ENCODE results near the gene GMPPB. TPM values are rescaled to one million over a fixed set of nuclear protein-coding genes. Genes with fewer than 3 reads are reported as not detected.
"Not testable (repeated sequence)": the region's sequence is repeated elsewhere in the genome, so short reads cannot be mapped to it uniquely, and the experiment has no call there.

GMPPB gene
- total RNA-seq, 1 donor from 2014 or later = 9.5 TPM

DNA sequence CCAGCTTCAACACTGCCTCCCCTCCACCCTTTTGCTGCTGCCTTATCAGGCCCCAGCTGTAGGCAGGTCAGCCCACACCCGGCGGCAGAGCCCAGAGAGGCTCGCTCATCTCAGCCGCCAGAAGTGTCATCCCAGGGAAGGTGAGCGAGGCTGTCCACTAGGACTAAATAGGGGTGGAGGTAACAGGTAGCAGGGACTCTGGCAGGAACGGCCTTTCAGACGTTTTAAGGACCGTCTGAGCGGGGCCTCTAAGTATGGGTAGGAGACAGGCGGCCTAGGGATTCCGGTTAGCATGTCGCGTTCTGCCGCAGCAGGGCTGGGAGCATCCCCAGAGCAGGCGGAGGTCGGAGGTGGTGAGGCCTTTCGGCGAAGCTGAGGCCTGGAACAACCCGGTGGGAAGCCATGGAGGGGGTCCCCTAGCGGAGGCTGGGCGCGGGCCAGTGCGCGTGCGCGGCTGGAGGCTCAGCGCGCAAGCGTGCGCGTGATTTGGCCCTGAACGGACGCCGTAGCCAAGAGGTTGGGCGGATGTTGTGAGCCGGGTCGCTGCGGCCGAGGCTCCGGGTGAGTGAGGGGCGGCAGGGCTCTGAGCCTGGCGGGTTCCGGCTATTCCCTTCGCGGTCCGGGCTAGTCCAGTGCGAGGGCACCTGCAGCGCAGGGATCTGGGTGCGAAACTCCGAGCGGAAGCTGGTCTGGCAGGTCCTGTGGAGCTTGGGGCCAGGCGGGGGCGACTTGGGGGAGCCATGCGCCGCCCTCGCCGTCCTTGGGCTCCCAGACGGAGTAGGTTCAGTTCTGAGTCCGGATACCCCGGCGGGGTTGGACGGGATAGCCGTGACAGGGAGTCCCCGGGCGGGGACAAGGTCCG is 34.5 kb downstream of the GMPPB start, which contains the start of the genes MST1 and RNF123:
TSS of gene MST1 (minus strand) at position 429 of the 862 bp plus-strand sequence. CDS start 783 bp downstream, outside the sequence.
TSS of gene RNF123 (plus strand) at position 512 of the 862 bp plus-strand sequence. CDS start 1,609 bp downstream, outside the sequence.
- DNase-seq = no peak

DNA sequence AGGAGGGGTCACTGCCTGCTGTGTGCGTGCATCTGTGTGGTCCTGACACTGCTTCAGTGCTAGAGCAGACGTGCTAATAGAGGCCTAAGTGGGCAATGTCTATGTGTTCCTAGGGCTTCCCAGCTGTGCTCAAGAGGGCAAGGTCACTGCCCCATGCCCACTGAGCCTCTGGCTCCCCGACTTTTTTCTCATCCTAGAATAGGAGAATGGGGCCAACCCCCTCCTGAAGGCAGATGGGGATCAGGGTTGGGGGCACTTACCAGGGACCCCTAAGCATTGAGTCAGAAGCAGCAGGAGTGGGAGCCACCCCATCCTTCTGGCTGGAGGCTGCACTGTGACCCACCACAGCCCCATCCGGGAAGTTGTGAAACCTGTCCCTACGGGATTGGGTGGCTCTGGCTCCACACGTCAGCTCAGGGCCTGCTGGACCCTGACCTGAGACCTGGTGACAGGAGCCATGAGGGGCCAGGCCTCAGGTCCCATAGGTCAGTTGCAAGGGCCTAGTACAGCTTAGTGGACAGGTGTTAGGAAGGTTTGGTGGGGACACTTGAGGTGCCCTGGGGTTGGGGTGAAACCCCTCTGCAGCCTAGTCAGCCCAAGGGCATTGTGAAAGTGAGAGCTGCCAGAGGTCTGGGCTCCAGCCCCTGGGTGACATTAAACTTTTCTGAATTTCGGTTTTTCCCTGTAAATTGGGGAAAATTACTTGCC is 35.3 kb downstream of the GMPPB start:
- DNase-seq = not testable (repeated sequence)

DNA sequence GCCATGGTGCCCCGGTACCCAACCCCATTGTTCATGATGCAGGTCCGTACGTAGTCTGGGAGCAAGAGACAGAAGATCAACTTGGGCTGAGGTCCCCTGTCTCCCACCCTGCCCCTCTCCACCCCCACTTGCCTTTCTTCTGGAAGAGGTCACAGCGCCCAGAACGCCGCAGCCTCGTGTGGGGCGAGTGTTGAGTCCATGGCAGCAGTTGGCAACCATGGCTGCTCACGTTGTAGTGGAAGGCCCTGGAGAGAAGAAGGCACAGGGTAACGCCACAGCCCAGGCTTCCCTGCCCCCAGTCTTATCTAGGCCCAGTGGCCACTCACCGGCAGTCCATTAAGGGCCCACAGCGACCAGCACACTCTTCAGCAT is 36.3 kb downstream of the GMPPB start:
- not testable (repeated sequence) for DNase-seq

DNA sequence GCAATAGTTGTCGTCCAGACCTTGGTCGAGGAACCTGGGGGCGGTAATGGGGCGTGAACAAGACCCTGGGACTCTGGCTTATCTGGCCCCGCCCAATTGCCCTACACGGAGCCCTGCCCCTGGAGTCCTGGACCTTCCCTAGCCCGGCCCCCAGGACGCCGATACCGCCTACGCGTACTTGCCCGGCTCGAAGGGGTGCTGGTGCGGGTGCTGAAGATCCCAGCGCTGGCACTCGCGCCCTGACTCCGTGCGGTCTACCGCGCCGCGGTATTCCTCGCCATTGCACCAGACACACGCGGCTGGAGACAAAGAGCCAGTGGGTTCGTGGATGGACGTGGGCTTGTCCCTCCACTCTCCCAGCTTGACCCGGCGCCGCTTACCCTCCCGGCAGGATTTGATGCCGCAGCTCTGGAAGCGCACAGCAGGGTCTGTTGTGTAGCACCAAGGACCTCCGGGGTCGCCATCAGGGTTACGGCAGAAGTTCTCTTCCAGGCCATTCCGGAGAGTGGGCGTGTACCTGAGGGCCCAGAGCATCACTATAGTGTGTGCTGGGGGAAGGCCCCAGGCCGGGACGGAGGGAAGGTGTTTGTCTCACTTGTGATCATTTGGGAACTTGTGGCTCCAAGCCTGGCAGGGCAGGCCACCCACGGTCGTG is 36.9 kb downstream of the GMPPB start:
- not testable (repeated sequence) for DNase-seq

DNA sequence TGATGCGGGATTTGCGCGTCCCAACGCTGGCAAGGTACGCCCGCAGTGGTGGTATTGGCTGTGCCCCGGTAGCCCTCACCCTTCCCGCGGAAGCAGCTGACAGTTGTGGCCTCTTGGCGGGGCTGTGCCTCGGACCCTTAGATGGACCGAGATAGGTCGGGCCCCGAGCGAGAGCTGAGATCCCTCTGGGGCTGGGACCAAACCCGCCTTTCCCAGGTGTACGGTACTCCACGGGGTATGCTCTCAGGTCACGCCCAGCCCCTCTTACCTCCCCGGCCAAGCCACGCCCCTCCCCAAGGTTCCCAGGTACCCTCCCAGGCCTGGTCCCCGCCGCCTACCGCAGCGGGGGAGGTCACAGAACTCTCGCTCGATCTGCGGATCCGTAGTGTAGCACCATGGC is 37.4 kb downstream of the GMPPB start:
- DNase-seq = not testable (repeated sequence)

DNA sequence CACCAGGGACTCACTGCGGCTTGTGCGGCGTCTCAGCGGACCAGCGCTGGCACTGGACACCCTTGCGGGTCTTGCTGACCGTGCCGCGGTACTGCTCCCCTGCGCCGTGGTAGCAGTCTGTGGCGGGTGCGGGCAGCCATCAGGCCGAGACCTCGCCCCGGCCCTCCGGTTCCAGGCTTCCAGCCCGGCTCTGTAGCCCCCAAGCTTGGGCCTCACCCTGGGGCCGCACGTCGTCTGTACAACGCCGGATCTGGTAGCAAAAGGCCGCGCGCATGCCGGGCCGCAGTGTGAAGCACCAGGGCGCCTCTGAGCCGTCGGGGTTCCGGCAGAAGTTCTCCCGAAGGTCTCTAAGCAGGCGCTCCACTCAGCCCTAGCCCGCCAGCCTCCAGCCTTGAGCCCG is 37.9 kb downstream of the GMPPB start:
- not testable (repeated sequence) for DNase-seq

DNA sequence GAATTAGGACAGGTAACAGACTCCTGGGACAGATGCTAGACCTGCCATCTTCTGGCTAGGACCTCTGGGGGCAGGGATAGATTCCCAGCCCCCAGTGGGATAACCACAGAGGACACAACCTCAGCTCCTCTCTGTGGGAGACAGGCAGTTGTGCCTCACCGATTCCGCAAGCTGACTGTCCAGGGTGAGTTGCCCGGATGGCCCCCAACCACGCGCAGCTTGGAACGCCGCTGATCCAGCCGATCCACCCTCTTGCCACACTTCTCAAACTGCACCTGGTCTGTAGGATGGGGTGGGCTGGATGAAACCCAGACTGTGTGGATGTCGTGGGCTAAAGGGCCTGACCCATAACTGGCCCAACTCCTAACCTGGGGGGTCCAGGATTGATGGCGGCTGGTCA is 38.6 kb downstream of the GMPPB start:
- not testable (repeated sequence) for DNase-seq

DNA sequence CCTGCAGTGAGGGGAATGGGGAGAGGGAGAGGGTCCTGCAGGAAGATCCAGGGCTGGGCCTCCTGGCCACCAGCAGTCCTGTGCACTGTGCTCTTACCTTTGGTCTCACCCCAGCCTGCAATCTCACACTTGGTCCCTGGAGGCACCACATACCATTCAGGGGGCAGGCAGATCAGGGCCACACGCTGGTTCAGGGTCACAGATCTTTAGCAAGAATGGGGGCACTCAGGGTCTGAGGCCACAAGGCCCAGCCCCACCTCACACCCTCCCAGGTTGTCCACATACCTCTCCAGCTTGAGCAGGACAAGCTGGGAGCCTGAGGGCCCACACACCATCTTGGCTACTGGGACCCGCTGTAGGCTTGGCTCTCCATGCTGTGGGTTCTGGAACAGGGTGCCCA is 39.3 kb downstream of the GMPPB start:
- not testable (repeated sequence) for DNase-seq

DNA sequence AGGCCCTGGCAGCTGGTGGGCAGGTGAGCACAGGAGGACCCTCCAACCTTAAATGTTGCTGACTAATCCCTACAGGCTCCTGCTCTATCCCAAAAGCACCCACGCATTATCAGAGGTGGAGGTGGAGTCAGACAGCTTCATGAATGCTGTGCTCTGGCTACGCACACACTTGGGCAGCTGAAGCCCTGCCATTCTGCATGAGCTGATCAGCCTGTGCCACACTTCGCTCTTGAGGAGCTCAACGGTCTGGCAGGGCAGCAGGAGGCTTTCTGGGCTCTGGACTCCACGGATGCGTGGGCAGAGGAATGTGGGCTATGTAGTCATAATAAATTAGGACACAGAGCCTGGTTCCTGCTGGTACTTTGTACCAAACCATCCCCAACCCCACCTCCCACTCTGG is 40.6 kb downstream of the GMPPB start:
- DNase-seq = no peak

DNA sequence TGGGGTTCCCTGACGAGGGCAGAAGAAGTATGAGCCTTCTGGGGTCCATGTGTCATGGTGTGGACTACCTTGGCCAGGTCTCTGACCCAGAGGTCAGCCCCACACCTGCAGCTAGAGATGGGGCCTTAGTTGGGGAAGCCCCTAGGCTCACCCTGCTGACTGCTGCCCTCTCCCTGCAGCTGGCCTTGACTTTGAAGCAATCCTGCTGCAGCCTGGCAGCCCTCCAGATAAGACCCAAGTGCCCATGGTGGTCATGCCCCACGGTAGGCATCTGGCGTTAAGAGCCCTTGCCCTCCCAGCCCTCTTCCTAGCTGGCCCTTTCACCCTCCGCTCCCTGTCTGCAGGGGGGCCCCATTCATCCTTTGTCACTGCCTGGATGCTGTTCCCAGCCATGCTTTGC is 42.2 kb downstream of the GMPPB start:
- no peak for DNase-seq

DNA sequence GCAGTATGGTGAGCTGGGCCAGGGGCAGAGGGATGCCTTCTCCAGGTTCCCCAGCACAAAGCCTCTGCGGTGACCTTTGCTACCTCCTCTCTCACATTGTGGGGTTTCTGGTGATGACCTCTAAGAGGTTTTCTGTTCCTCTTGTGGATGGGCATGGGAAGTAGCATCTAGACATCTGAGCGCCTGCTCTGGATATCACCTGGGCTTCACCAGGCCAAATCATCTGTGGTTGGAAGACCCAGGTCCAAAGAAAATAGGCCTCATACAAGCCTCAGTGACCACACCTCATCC is 42.6 kb downstream of the GMPPB start:
- DNase-seq = no peak

DNA sequence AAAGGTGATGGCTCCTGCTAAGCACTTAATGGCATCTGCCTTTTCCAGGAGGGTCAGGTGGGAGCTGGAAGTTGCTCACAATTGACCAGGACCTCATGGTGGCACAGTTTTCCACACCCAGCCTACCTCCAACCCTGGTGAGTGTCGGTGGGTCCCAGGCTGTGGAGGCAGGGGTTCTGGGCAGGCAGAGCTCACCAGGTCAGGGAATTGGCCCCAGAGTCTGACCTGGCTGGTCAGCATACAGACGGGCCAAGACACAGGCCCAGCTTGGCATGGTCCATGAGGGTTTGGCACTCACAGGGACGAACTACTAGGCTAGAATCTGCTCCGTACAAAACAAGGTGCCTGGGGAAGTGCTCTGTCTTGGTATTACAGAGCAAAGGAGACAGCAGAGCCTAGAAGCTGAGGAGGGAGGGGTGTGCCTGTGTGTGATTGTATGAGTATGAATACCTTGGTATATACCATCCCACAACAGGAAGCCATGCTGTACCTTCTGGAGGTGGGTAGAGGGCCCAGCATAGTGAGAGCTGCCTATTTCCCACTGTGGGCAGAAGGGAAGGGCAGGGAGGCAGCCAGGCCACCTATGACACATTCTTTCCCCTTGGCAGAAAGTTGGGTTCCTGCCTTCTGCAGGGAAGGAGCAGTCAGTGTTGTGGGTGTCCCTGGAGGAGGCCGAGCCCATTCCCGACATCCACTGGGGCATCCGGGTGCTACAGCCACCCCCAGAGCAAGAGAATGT is 43.1 kb downstream of the GMPPB start:
- DNase-seq = no peak

DNA sequence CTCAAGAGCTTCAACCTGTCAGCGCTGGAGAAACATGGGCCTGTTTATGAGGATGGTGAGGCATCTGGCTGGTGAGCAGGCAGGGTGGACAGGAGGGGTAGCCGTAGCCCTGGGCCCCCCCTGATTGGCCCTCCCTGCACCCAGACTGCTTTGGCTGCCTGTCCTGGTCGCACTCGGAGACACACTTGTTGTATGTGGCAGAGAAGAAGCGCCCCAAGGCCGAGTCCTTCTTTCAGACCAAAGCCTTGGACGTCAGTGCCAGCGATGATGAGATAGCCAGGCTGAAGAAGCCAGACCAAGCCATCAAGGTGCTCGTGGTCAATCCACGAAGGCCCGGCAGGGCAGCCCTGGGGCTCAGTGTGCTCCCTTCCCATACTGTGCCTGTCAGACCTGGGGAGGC is 47.8 kb downstream of the GMPPB start:
- no peak for DNase-seq

DNA sequence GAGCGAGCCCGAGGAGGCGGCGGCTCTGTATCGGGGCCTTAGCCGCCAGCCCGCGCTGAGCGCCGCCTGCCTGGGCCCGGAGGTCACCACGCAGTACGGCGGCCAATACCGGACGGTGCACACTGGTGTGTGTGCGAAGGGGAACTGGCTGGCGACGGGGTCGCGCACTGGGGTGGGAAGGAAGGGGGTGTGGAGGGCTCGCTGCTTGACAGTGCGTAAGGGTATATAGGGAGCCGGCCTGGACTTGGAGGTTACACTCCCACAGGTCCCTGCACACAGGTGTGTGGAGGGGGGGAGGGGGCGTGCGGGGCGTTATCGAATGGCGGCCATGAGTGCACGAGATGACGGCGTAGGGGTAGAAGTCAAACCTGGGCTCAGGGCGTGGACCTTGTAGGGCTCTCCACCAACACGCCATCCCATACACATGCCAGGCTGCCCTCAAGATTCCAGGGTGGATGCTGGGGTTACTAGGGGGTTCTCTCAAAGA is 49.2 kb downstream of the GMPPB start:
- no peak for DNase-seq

DNA sequence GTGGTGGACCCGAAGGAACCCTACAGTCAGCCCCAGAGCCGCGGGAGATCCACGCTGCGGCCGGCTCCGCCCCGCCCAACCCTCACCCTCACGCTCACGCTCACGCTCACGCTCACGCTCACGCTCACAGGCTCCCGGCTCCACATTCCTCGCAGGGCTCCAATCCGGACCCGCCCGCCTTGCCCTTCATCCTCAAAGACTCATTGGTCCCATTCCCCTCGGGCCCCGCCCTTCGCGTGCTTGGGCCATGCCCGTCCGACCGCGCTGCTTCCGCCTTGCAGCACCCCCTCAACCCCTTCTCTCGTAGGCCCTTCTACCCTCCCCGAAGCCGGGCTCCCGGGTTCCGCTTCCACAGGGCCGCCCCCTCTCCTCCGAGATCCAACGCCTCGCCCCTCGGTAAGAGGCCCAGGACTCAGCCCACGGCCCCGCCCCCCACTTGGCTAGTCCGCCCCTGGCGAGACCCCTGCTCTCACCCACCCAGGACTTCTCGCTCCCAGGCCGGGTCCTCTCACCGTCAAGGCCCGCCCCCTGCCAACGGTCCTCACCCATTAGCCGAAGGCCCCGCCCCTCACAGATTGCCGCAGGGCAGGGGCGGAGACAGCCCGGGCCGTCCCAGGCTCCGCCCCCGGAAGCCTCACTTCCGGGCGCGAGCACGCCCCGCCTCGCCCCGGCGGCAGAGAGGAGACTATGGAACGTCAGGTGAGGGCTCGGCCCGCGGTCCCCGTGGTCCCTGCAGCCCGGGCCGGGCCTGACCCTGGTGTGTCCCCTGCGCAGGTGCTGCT is 49.8 kb downstream of the GMPPB start, which contains the start of gene APEH:
TSS of gene APEH (plus strand) at position 637 of the 782 bp plus-strand sequence. CDS start at position 688, 51 bp downstream.
- no peak for DNase-seq

DNA sequence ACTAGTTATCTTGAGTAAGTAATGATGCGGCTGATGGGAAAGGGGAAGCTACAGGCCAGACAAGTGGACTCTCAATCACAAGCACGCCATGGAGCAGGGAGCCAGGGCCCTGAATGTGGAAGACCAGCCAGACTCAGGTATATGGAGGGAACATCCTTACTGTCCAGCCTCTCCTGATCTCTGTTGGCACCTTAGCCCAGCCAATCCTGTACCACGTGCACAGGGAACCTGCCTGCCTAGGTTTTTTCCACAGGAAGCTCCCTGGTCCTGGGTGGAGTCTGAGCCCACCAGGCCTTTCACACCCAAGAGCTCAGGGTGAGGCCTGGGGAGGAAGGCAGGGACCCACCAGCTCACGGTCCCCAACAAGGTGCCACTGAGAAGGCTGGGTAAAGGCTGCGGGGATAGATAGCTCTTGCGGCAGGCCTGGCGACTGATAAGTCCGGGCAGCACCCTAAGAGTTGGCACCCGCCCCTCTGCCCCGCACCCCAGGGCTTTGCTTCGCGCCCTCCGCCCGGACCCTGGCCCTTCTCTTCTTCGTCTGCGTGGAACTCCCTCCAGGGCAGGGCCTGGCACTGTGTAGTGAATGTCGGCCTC is 50.5 kb downstream of the GMPPB start:
- no peak for DNase-seq

DNA sequence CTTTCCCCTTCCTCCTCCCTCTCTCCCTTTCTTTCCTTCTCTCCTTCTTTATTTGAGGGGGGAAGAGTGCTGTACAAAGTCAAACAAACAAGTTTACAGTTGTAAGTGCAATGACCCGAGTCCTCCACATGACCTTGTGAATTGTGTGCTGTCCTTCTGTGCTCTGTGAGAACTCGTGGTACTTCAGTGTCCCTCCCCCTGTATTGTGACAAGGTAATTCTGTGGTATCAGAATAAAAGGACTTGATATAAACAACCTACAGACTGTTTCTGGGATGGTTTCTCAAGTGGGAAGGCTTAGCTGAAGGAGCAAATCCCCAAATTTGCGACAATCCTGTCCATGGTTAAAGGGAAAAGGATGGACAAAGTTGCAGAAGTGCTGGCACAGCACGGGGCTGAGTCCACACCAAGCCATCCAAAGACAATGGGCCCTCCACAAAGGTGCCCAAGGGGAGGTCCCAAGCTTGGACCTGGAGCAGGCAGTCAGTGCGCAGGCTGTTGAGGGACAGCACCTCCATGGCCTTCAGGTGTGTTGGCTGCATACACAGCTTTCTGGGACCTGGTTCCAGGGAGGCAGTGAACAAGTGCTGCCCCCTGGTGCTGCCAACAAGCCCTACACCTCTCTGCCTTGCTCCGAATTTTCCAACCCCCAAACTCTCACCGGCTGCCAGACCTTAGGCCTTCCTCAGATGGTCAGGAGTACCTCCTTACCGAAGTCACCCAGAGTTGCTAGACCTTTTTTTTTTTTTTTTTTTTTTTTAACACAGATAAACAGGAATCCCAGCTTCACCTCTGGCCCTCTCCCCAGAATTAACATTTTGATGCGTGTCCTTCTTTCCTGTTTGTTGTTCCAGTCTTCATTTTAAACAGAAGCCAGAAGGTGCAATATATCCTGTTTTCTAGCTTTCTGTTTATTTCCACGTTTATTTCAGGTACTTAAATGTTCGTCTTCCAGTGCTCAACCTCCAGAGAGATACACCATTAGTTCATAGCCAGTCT is 52.2 kb downstream of the GMPPB start:
- no peak for DNase-seq

DNA sequence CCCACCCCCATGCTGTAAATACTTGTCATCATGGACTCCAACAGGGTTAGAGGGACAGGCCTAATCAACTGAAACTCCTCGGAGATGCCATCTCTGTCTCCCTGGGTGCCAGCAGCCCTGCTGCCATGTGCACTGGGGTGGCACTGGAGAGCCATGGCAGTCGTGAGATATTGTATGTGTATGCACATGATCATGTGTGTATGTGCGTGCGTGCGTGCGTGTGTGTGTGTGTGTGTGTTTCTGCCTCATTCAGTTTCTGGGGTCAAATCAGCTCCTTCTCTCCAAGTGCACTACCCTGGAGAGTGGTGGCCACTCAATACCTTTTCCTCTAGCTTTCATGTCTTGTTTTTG is 52.8 kb downstream of the GMPPB start:
- no peak for DNase-seq
